NOMO-1 treated with dmso at 0.1 percent for 144 hours (cell line): ENCODE measurements around the gene IFT81.
A peak's percentile ranks its signal among the peaks of the same experiment; 100 is the strongest.
"Not testable (repeated sequence)": the region's sequence is repeated elsewhere in the genome, so short reads cannot be mapped to it uniquely, and the experiment has no call there.

Experiments used
- DNase-seq: peaks from one replicate; lab custom pipeline; 2025; ENCODE audit not compliant: unreplicated experiment; lab: John Stamatoyannopoulos, UW

The IFT81 gene

GRCh38 chr12:110108309-110109036 is 15.7 kb upstream of the IFT81 start:
- DNase-seq: no peak

DNA sequence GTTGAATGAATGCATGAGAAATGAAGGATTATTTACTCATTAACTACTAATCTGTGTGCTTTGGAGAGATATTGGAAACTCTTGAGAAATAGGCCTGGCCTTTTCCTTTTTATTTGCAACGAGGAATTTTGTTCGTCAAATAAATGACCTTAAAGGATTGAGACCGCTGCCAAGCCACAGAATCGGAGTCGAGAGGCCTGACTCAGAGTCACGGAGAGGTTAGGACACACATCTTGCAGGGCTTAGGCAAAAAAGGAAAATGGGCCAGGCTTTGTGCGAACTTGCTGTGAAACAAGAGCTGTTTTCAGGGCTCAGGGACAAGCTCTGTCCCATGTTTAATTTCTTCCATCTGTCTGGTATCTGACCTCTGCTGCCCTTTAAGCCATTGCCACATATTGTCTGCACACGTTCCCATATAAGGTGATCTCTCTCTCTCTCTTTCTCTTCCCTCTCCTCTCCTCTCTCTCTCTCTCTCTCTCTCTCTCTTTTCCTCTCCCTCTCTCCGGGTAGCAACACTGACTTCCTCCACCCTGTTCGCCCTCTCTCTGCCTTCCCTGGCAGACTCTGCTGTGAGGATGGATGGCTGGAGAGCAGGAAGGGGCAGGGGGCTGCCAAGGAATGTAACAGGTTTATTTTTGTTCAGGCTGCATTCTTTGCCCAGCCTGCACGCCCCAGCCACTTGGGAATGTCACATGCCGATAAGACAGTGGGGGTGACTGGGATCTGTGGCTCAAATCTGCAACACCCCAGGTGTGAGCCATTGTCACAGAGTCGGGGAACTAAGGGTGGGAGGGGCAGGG is 14.9 kb upstream of the IFT81 start:
- DNase-seq: peak; percentile 42

DNA sequence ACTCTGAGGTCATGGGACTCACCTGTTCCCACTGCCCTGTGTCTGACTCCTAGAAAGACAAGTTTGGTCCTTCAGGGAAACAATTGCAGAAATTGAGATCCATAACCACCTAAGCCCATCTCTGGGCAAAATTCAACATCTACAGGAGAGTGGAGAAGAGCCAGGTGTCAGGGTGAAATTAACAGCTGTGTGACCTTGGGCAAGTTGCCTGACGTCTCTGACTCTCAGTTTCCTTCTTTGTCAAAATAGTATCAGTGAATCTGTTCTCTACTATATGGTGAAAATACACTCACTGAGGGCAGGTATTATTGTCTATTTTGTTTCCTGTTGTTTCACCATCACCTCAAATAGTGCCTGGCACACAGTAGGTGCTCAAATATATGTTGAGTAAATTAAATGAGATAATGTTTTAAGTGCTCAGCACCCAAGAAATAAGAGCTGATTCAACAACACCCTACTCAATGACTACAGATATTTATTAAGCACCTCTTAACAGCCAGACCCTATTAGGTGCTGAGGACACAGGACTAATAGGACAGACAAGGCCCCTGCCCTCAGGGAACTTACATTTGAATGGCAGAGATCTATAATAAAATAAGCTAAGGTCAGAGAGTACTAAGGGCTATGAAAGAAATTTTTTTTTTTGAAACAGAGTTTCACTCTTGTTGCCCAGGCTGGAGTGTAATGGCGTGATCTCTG is 14.2 kb upstream of the IFT81 start:
- DNase-seq: no peak

- no peak for DNase-seq
These were observed 12.5 kb upstream of the IFT81 start for GRCh38 chr12:110111476-110112334.

DNA sequence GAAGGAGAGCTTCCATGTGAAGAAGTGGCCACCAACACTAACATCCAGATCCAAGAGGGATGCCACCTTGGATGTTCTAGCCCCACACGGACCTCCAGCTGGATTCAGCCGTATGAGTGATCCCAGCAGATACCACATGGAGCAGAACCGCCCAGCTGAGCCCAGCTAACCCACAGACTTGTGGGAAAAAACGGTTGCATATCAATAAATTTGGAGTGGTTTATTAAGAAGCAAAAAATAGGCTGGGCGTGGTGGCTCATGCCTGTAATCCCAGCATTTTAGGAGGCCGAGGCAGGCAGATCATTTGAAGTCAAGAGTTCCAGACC is 11.9 kb upstream of the IFT81 start:
- no peak for DNase-seq

DNA sequence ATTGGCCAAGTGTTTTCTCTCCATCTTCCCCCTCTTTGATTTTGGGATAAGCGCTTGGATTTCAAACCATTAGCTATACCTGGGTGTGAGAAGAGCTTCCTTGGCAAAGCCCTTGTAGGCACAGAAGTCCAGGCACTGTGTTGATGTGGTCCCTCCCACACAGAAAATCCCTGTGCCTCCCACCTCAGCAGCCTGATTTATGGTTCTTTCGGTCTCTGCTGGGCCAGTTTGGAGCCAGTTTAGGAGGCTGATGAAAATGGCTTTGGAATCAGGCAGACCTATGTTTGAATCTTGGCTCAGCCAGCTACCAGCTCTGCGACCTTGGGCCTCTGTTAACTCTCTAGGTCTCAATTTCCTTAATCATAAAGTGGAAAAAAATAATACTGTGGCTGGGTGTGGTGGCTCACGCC is 9.6 kb upstream of the IFT81 start:
- no peak for DNase-seq

GRCh38 chr12:110115675-110116074 is 8.5 kb upstream of the IFT81 start:
- DNase-seq: no peak

- DNase-seq: no peak
These were observed 7.5 kb upstream of the IFT81 start for GRCh38 chr12:110116623-110117022.

GRCh38 chr12:110117210-110117609 is 6.9 kb upstream of the IFT81 start:
- DNase-seq: not testable (repeated sequence)

GRCh38 chr12:110117956-110118685 is 6.0 kb upstream of the IFT81 start:
- DNase-seq: no peak

DNA sequence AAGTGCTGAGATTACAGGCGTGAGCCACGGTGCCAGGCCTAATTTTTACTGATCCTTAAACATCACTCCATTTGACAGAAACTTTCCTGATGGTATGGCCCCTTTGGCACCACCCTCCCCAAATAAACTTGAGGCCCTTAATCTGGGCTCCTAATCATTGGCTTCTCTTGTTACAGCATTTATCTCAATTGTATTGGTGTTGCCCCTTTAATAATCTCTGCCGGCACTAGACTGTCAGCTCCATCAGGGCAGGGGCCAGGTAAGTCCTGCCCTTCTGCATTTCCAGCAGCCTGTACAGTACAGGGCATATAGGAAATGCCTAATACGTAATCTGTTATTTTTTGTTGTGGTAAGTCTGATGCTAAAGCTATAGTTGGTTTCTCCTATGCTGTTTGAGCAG is 1.2 kb upstream of the IFT81 start:
- no peak for DNase-seq

- DNase-seq: no peak
These were observed 263 bp upstream of the IFT81 start for GRCh38 chr12:110123919-110124268.

GRCh38 chr12:110126557-110126956 is 2.4 kb downstream of the IFT81 start:
- DNase-seq: no peak

DNA sequence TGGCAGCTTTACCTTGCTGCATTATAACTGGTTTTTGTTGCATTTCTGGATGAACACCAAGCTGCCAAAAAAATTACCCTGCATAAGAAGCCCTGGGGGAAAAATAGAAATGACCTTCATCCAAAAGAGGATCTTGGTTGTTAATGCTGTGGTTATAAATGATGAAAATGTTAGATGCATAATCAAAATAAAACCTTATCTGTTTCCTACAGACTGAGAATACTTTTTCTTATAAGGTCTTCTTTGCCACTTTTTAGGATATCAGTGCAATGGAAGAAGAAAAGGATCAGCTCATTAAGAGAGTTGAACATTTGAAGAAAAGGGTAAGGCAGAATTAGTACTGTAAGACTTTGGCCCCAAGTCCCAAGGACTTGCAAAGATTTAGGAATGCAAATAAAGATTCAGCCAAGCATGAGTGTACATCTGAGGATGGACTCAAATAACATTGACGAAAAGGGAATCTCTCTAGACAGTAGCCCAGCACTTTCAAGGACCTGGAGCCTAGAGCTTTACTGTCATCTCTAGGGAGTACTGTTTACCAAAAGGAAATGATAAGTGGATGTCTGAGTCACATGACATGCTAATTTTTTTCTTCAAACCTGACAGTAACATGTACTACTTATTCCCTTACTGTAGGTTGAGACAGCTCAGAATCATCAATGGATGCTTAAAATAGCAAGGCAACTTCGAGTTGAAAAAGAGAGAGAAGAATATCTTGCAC is 10.7 kb downstream of the IFT81 start:
- no peak for DNase-seq

- no peak for DNase-seq
These were observed 11.6 kb downstream of the IFT81 start for GRCh38 chr12:110135806-110136205.

DNA sequence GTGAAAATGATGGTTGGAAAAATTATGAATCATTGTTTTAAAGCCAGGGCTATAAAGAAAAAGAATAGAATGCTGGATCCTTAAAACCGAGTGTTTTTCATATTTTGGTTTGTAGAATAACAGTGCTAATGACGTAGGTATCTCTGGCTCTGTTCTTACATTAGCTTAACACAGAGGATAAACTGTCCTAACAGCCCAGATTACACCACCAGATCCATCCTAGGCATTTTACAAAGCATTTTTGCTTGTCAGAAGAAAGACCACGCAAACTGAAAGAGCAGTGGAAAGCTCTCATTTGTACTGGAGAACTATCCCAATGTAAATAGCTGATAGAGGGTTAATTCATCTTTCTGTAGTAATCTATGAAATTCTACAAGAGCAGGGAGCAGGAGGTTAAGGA is 13.6 kb downstream of the IFT81 start:
- DNase-seq: no peak

DNA sequence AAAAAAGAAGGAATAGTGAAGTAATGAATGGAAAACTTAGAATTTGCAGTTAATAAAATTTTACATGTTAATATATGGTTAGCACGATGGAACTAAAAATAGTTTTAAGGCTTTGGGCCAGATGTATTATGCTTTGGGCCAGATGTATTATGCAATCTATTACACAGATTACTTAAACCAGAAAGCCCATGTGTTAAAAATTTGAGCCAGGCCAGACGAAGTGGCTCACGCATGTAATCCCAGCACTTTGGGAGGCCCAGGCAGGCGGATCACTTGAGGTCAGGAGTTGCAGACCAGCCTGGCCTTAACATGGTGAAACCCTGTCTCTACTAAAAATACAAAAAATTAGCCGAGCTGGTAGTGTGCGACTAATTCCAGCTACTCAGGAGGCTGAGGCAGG is 17.2 kb downstream of the IFT81 start:
- DNase-seq: no peak

GRCh38 chr12:110146986-110147385 is 22.8 kb downstream of the IFT81 start:
- DNase-seq: no peak

DNA sequence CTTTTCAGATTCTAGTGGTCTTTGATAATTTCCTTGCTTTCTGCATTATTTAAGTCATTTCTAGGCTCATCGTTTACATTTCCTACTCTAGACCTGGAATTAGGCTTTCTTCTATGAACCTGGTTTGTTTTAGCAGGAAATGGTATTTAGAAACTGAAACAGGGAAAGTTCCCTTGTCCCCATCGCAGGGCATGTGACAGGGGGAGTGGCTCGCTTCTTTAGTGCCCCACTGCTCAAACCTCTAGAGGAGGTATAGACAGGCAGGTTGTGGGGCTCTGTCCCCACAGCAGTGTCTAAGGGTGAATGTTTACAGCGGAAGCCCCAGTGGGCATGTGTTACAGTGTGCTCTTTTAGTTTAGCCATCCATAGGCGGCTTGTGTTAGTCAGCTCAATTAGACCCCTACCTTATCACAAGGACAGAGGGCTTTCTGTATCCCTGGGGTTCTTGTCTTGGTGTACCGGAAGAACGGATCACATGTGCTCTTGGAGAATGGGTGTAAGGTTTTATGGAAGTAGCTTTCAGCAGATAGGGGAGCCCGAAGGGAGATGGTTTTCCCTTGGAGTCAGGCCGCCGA is 25.0 kb downstream of the IFT81 start:
- no peak for DNase-seq

DNA sequence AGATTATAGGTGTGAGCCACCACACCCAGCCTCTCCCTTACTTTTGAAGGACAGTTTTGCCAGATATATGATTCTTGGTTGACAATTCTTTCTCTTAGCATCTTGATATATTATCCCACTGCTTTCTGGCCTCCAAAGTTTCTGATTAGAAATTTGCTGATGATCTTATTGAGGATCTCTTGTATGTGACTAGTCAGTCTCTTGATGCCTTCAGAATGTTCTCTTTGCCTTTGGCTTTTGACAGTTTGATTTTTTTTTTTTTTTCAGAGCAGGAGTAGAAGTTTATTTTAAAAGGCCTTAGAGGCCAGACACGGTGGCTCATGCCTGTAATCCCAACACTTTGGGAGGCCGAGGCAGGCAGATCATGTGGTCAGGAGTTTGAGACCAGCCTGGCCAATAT is 32.6 kb downstream of the IFT81 start:
- DNase-seq: no peak
